Measurements from ENCODE around the gene ACAP3.

- no peak for TF ChIP-seq CTCF (conservative IDR thresholded peaks at IDR 0.05; ENCODE audit: low read length)
- TF ChIP-seq EZH2phosphoT487 (IDR thresholded peaks at IDR 0.05; ENCODE audit: borderline replicate concordance): no peak
Observed at GRCh38 chr1:1275836-1276235, 31.9 kb downstream of the ACAP3 start.

Data from Loucy (cell line).